Choroid plexus epithelial cell (primary cell): ENCODE measurements around the gene AIFM2.

Experiments used
- DNase-seq: peaks from one replicate; pipeline ENCODE4 v3.0.0-alpha.2; 2010; ENCODE audit warnings: low read depth
- H3K4me3 ChIP-seq: 2 replicates; pipeline ENCODE4 v1.5.1; 2011; ENCODE audit warnings: low read depth, mild to moderate bottlenecking, control low read depth, low read length, moderate library complexity
- TF ChIP-seq, protein P1 (sequence below): conservative IDR thresholded peaks from 2 replicates; pipeline ENCODE4 v1.5.1; 2011; ENCODE audit warnings: low read depth, mild to moderate bottlenecking, control low read depth, inconsistent platforms, low read length, moderate library complexity

Gene AIFM2

GRCh38 chr10:70070834-70071233 is 61.8 kb downstream of the AIFM2 start:
- no peak overlapping the region for H3K4me3 ChIP-seq
- DNase-seq: no peak
- TF ChIP-seq, protein P1, sequence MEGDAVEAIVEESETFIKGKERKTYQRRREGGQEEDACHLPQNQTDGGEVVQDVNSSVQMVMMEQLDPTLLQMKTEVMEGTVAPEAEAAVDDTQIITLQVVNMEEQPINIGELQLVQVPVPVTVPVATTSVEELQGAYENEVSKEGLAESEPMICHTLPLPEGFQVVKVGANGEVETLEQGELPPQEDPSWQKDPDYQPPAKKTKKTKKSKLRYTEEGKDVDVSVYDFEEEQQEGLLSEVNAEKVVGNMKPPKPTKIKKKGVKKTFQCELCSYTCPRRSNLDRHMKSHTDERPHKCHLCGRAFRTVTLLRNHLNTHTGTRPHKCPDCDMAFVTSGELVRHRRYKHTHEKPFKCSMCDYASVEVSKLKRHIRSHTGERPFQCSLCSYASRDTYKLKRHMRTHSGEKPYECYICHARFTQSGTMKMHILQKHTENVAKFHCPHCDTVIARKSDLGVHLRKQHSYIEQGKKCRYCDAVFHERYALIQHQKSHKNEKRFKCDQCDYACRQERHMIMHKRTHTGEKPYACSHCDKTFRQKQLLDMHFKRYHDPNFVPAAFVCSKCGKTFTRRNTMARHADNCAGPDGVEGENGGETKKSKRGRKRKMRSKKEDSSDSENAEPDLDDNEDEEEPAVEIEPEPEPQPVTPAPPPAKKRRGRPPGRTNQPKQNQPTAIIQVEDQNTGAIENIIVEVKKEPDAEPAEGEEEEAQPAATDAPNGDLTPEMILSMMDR: no peak

DNA sequence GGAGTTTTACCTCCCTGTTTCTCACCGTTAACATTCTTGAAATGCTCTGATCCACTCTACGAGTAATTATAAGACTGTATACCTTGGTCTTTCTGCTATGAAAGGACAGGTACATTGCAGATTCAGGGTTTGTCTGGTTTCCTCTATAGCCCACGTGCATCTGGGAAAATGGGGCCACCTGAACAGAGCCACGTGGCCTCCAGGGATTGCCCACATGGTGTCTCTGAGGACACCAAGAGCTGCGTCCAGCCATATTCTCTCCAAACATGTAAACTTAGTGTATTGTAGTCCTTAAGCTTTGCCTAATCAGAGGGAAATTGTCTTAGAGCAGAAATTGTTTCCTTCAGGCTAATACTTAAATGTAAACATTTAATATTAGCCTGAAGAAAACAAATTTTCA is 63.3 kb downstream of the AIFM2 start:
- TF ChIP-seq, protein P1: no peak
- no peak for DNase-seq
- H3K4me3 ChIP-seq: no peak overlapping the region

DNA sequence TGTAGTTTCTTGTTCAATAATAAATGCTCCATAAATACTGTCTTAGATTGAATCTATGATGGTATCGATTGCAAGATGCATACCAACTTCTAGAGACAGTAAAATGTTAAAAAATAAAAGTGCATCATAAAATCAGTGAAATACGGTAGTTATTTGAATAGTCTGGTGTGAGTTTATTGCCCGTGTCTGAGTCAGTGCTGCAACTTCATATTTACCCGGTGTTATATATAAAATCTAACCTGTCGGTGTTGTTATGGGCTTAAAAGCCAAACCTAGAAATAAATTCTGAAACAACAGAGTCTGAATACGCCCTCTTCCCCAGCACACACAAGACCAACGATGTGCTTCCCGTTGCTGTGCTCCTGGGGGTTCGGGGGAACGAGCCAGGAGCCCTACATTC is 63.7 kb downstream of the AIFM2 start:
- H3K4me3 ChIP-seq: no peak overlapping the region
- TF ChIP-seq, protein P1: no peak
- no peak for DNase-seq

- TF ChIP-seq, protein P1: no peak
- H3K4me3 ChIP-seq: no peak overlapping the region
- DNase-seq: no peak
These were observed 65.0 kb downstream of the AIFM2 start for GRCh38 chr10:70067586-70067985.

DNA sequence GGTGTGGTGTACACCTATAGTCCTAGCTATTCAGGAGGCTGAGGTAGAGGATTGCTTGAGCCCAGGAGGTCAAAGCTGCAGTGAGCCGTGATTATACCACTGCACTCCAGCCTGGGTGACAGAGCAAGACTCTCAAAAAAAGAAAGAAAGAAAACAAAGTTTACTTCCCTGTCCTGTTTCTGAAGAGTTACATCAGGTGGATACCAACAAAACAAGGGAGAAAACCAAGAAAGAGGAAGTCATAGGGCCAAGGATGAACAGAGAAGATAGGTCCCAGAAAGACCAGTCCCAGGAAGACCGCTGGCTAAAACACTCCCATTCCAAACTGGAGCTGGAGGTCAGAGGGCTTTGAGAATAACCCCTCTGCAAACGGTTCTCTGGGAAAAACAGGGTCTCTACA is 66.4 kb downstream of the AIFM2 start:
- TF ChIP-seq, protein P1: no peak
- no peak overlapping the region for H3K4me3 ChIP-seq
- DNase-seq: no peak

GRCh38 chr10:70064486-70064885 is 68.1 kb downstream of the AIFM2 start:
- DNase-seq: no peak
- TF ChIP-seq, protein P1: no peak
- no peak overlapping the region for H3K4me3 ChIP-seq

DNA sequence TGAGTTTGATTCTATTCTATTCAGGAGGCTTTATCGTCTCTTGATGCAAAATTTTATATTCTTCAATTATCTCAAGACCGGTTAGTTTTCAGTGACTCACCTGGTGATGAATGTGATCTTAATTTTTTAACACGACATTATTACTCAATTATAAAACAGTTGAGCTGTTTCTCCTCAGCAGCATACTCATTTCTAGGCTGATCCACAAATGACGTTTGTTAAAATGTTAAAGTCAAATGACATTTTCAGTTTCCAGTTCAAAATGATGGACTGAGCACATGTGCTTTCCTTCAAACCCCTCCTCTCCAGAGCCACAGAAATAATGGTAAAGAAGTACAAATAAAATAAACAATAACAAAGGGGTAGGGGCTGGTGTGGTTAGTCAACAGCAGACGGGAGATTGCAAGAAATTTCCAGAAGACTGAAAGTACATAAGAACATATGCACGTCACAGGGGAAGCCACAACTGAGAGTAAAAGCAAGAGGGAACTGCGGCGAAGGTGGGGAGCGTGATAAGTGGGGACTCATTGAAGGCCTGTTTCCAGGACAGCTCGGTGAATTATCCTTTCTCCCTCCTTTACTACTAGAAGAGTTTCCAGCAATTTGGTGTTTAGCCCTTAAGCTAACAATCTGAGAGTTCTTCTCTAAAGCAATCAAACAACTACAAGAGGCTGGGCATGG is 69.1 kb downstream of the AIFM2 start:
- TF ChIP-seq, protein P1: no peak
- DNase-seq: no peak
- H3K4me3 ChIP-seq: no peak overlapping the region
